PC-9 (cell line): ENCODE data around the gene PRICKLE2. TPM values are rescaled to one million over a fixed set of nuclear protein-coding genes. Genes with fewer than 3 reads are reported as not detected.

ENCODE experiments used
- BruUV-seq: library from RNA; stranded (reverse); fragments of 400-500 nt; replicated peaks from 2 replicates; lab custom pipeline; 2021; lab: Mats Ljungman, UMichigan
- CTCF ChIA-PET: fragments of 300-600 bp; sonication (Branson Sonifier 250); formaldehyde crosslinking; loops from one replicate; lab custom pipeline; 2022; ENCODE audit warnings: antibody characterized with exemption; lab: Charles Lee
- POLR2A ChIA-PET: fragments of 300-600 bp; sonication (Branson Sonifier 250); formaldehyde crosslinking; loops from one replicate; lab custom pipeline; 2022; ENCODE audit warnings: antibody characterized with exemption; ENCODE audit not compliant: unreplicated experiment; lab: Charles Lee
- DNase-seq, 2 experiments: peaks; one replicate each; pipeline versions ENCODE4 v3.0.0 to v3.0.0-alpha.2; 2015 to 2022; ENCODE audit warnings: mixed read lengths in 1 of 2
- H2AFZ ChIP-seq: fragments of 200-600 bp; sonication (generic); 2 replicates; pipeline ENCODE4 v1.8.1; 2017; ENCODE audit warnings: antibody characterized with exemption
- H3F3A ChIP-seq: fragments of 200-600 bp; sonication (generic); 2 replicates; pipeline ENCODE4 v1.8.1; 2017; ENCODE audit warnings: antibody characterized with exemption, mild to moderate bottlenecking, low read depth; ENCODE audit not compliant: insufficient read depth
- H3K27ac ChIP-seq: fragments of 200-600 bp; sonication (generic); 2 replicates; pipeline ENCODE4 v1.6.1; 2016; ENCODE audit warnings: mixed run types
- H3K27me3 ChIP-seq: fragments of 200-600 bp; sonication (generic); 2 replicates; pipeline ENCODE4 v1.6.1; 2016; ENCODE audit warnings: low read depth, mixed run types; ENCODE audit not compliant: insufficient read depth
- H3K36me3 ChIP-seq: fragments of 200-600 bp; sonication (generic); 2 replicates; pipeline ENCODE4 v1.6.1; 2016; ENCODE audit warnings: low read depth, mixed run types
- H3K4me1 ChIP-seq: fragments of 200-600 bp; sonication (generic); replicated peaks from 2 replicates; pipeline ENCODE4 v1.6.1; 2016; ENCODE audit warnings: mixed run types; ENCODE audit not compliant: insufficient read depth
- H3K4me2 ChIP-seq: fragments of 200-600 bp; sonication (generic); 2 replicates; pipeline ENCODE4 v1.6.1; 2017; ENCODE audit warnings: mixed run types
- H3K4me3 ChIP-seq: fragments of 200-600 bp; sonication (generic); 2 replicates; pipeline ENCODE4 v1.6.1; 2016; ENCODE audit warnings: mixed run types
- H3K79me2 ChIP-seq: fragments of 200-600 bp; sonication (generic); 2 replicates; pipeline ENCODE4 v1.6.1; 2017; ENCODE audit warnings: low read depth, mixed run types
- H3K9me2 ChIP-seq: fragments of 200-600 bp; sonication (generic); 2 replicates; pipeline ENCODE4 v1.8.1; 2017; ENCODE audit warnings: mild to moderate bottlenecking; ENCODE audit not compliant: insufficient read depth
- H3K9me3 ChIP-seq: fragments of 200-600 bp; sonication (generic); 2 replicates; pipeline ENCODE4 v1.8.1; 2016; ENCODE audit warnings: low read depth; ENCODE audit not compliant: insufficient read depth
- H4K20me1 ChIP-seq: fragments of 200-600 bp; sonication (generic); 2 replicates; pipeline ENCODE4 v1.8.1; 2017; ENCODE audit not compliant: insufficient read depth
- EZH2 ChIP-seq: fragments of 200-600 bp; sonication (generic); IDR thresholded peaks from 2 replicates; pipeline ENCODE4 v1.8.0; 2017; ENCODE audit warnings: antibody characterized with exemption, low read depth
- intact Hi-C: fragments of 100-400 bp; cut with micrococcal nuclease; formaldehyde crosslinking; loops from one replicate; pipeline ENCODE4 v1.10.0; 2022; ENCODE audit not compliant: unreplicated experiment
- total RNA-seq: library from RNA; stranded (reverse); gene quantifications from 2 replicates; pipeline ENCODE4 v1.2.3, GENCODE V29; 2021
- TF ChIP-seq, protein P1 (sequence below): fragments of 200-600 bp; sonication (generic); conservative IDR thresholded peaks from 2 replicates; pipeline ENCODE4 v1.6.1; 2017; ENCODE audit warnings: mixed run types, antibody characterized with exemption, mild to moderate bottlenecking, moderate library complexity

The PRICKLE2 gene
- total RNA-seq, 1 experiment from 2014 or later = 7.9 TPM

DNA sequence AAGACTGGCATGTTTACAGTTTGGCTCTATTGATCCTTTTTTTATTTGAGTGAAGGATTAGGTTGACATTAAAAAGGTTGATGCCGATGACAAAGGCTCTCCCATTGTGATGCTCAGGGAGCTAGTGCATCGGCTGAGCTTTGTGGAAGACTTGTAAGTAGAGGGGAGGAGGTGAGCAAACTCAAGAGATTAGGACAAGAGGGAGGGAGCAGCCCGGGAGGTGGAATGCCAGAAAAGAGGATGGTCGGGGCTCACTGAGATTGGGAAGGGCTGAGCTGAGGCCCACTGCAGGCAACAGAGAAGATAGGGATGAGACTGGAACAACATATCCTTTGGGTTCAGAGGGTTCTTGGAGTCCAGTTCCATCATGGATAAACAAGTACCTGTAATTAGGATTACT, 175.4 kb downstream of the PRICKLE2 start:
- Histone ChIP-seq H3K9me3 (no peaks in the 10 kb centered on the region), H3K36me3 (no peaks in the 10 kb centered on the region), H3K9me2 (no peaks in the 10 kb centered on the region), H3K27me3 (no peaks in the 10 kb centered on the region), H4K20me1 (no peaks in the 10 kb centered on the region), H3F3A (no peaks in the 10 kb centered on the region; the same call in 1 of the 2 replicates), H3K27ac (no peak overlapping the region), H3K4me3 (no peak overlapping the region), H3K4me1 (0 out of 2 replicates have a peak, but pooled peaks cover 4% of the 10 kb centered on the region), H3K4me2 (no peak overlapping the region), H2AFZ (no peak overlapping the region), H3K79me2 (no peaks in the 10 kb centered on the region)
- CTCF ChIA-PET = no interaction called here
- TF ChIP-seq, protein P1, sequence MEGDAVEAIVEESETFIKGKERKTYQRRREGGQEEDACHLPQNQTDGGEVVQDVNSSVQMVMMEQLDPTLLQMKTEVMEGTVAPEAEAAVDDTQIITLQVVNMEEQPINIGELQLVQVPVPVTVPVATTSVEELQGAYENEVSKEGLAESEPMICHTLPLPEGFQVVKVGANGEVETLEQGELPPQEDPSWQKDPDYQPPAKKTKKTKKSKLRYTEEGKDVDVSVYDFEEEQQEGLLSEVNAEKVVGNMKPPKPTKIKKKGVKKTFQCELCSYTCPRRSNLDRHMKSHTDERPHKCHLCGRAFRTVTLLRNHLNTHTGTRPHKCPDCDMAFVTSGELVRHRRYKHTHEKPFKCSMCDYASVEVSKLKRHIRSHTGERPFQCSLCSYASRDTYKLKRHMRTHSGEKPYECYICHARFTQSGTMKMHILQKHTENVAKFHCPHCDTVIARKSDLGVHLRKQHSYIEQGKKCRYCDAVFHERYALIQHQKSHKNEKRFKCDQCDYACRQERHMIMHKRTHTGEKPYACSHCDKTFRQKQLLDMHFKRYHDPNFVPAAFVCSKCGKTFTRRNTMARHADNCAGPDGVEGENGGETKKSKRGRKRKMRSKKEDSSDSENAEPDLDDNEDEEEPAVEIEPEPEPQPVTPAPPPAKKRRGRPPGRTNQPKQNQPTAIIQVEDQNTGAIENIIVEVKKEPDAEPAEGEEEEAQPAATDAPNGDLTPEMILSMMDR = no peak
- no peak for TF ChIP-seq EZH2
- intact Hi-C loops = no loop called here
- BruUV-seq = no TSS peak
- DNase-seq = no peak
- POLR2A ChIA-PET = no interaction called here

GRCh38 chr3:64049136-64049535, 176.1 kb downstream of the PRICKLE2 start:
- TF ChIP-seq, protein P1 = no peak
- TF ChIP-seq EZH2 = no peak
- Histone ChIP-seq H4K20me1 (no peaks in the 10 kb centered on the region), H3K27me3 (no peaks in the 10 kb centered on the region), H2AFZ (no peak overlapping the region), H3K9me3 (no peaks in the 10 kb centered on the region), H3F3A (no peaks in the 10 kb centered on the region; the same call in 1 of the 2 replicates), H3K4me2 (no peak overlapping the region), H3K36me3 (no peaks in the 10 kb centered on the region), H3K4me3 (no peak overlapping the region), H3K27ac (no peak overlapping the region), H3K79me2 (no peaks in the 10 kb centered on the region), H3K4me1 (0 out of 2 replicates have a peak, but pooled peaks cover 4% of the 10 kb centered on the region), H3K9me2 (no peaks in the 10 kb centered on the region)
- POLR2A ChIA-PET = no interaction called here
- intact Hi-C loops = no loop called here
- no TSS peak for BruUV-seq
- CTCF ChIA-PET = no interaction called here
- no peak for DNase-seq

DNA sequence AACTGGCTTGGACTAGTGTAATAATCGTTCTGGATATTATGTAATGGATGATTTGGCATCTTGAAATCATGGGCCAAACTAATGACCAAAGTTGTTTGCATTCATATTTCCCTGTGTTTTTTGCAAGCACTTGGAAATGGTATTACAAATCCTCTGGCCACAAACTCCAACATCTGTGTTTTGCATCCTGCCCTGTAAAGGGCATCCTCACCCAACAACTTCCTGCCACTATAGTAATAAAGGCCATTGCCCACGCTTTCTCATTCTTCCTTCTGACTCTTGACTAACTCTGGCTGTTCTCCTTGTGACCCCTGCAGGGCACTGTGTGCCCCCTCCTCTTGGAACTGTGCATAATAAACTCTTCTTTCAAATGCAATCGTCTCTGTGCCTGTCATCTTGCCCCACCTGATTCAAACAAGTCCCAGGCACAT, 176.6 kb downstream of the PRICKLE2 start:
- DNase-seq = no peak
- no peaks in the 10 kb centered on the region for H3K9me3 ChIP-seq
- no peaks in the 10 kb centered on the region; the same call in 1 of the 2 replicates for H3F3A ChIP-seq
- no peaks in the 10 kb centered on the region for H3K27me3 ChIP-seq
- no peaks in the 10 kb centered on the region for H3K79me2 ChIP-seq
- no peak for TF ChIP-seq EZH2
- TF ChIP-seq, protein P1 = no peak
- no TSS peak for BruUV-seq
- no peaks in the 10 kb centered on the region for H4K20me1 ChIP-seq
- H3K36me3 ChIP-seq = no peaks in the 10 kb centered on the region
- no peaks in the 10 kb centered on the region for H3K4me1 ChIP-seq
- no peak overlapping the region for H3K4me2 ChIP-seq
- intact Hi-C loops = no loop called here
- no peak overlapping the region for H3K27ac ChIP-seq
- no peak overlapping the region for H2AFZ ChIP-seq
- ChIA-PET CTCF (no interaction called here), POLR2A (no interaction called here)
- no peak overlapping the region for H3K4me3 ChIP-seq
- H3K9me2 ChIP-seq = no peaks in the 10 kb centered on the region
